ENCODE data around the gene SPDYE6. TPM values are rescaled to one million over a fixed set of nuclear protein-coding genes. Genes with fewer than 3 reads are reported as not detected.
A peak's percentile ranks its signal among the peaks of the same experiment; 100 is the strongest.

Gene SPDYE6
- total RNA-seq, 1 donor from 2014 or later: not detected

- H3K27ac Mint-ChIP-seq: no peak overlapping the region
- no peaks in the 10 kb centered on the region for H3K4me1 Mint-ChIP-seq (ENCODE audit: unreplicated experiment)
- DNase-seq (ENCODE audit: extremely low spot score, unreplicated experiment): no peak
- no peaks in the 10 kb centered on the region for H3K9me3 Mint-ChIP-seq
- TF ChIP-seq CTCF (conservative IDR thresholded peaks at IDR 0.05): no peak
- H3K4me3 Mint-ChIP-seq: no peak overlapping the region
- no peaks in the 10 kb centered on the region for H3K36me3 Mint-ChIP-seq
- peaks cover 4% of the 10 kb centered on the region for H3K27me3 Mint-ChIP-seq
Observed at GRCh38 chr7:102320601-102321350, 35.5 kb downstream of the SPDYE6 start.

- Mint-ChIP-seq H3K36me3 (no peaks in the 10 kb centered on the region), H3K4me3 (no peak overlapping the region), H3K9me3 (no peaks in the 10 kb centered on the region), H3K27ac (no peak overlapping the region), H3K27me3 (peaks cover 4% of the 10 kb centered on the region), H3K4me1 (ENCODE audit: unreplicated experiment) (no peaks in the 10 kb centered on the region)
- no peak for TF ChIP-seq CTCF (conservative IDR thresholded peaks at IDR 0.05)
- DNase-seq (ENCODE audit: extremely low spot score, unreplicated experiment): no peak
Observed at GRCh38 chr7:102320181-102320580, 36.1 kb downstream of the SPDYE6 start.

GRCh38 chr7:102319671-102320070 is 36.6 kb downstream of the SPDYE6 start:
- no peak overlapping the region for H3K27ac Mint-ChIP-seq
- no peak for DNase-seq (ENCODE audit: extremely low spot score, unreplicated experiment)
- H3K4me1 Mint-ChIP-seq (ENCODE audit: unreplicated experiment): no peaks in the 10 kb centered on the region
- no peaks in the 10 kb centered on the region for H3K9me3 Mint-ChIP-seq
- H3K36me3 Mint-ChIP-seq: no peaks in the 10 kb centered on the region
- no peak for TF ChIP-seq CTCF (conservative IDR thresholded peaks at IDR 0.05)
- peaks cover 4% of the 10 kb centered on the region for H3K27me3 Mint-ChIP-seq
- H3K4me3 Mint-ChIP-seq: no peak overlapping the region

GRCh38 chr7:102318482-102318971 is 37.7 kb downstream of the SPDYE6 start:
- no peaks in the 10 kb centered on the region for H3K4me1 Mint-ChIP-seq (ENCODE audit: unreplicated experiment)
- H3K27me3 Mint-ChIP-seq: peaks cover 4% of the 10 kb centered on the region
- H3K36me3 Mint-ChIP-seq: no peaks in the 10 kb centered on the region
- H3K4me3 Mint-ChIP-seq: no peak overlapping the region
- TF ChIP-seq CTCF (conservative IDR thresholded peaks at IDR 0.05): peak; percentile 14
- no peaks in the 10 kb centered on the region for H3K9me3 Mint-ChIP-seq
- H3K27ac Mint-ChIP-seq: no peak overlapping the region
- DNase-seq (ENCODE audit: extremely low spot score, unreplicated experiment): no peak

GRCh38 chr7:102317231-102318059 is 38.8 kb downstream of the SPDYE6 start:
- Mint-ChIP-seq H3K9me3 (no peaks in the 10 kb centered on the region), H3K27ac (no peak overlapping the region), H3K4me1 (ENCODE audit: unreplicated experiment) (no peaks in the 10 kb centered on the region), H3K4me3 (no peak overlapping the region), H3K27me3 (peaks cover under 1% of the 10 kb centered on the region), H3K36me3 (peaks cover 2% of the 10 kb centered on the region)
- no peak for TF ChIP-seq CTCF (conservative IDR thresholded peaks at IDR 0.05)
- no peak for DNase-seq (ENCODE audit: extremely low spot score, unreplicated experiment)

All from type B pancreatic cell (in vitro differentiated cells).